Sigmoid colon (tissue), 7 donors: ENCODE measurements around the gene SMARCC1. TPM values are rescaled to one million over a fixed set of nuclear protein-coding genes. Genes with fewer than 3 reads are reported as not detected.

Experiments
- DNase-seq: peaks from one replicate; pipeline ENCODE4 v3.0.0-alpha.2; 2019
- H3K27ac ChIP-seq, 4 donors: fragments of 200-600 bp; sonication (generic); one replicate each; pipeline ENCODE4 v1.5.1; 2016 to 2019; ENCODE audit warnings: mild to moderate bottlenecking in 1 of 4
- H3K27me3 ChIP-seq, 3 donors: fragments of 200-600 bp; sonication (generic); one replicate each; pipeline ENCODE4 v1.5.1; 2019; ENCODE audit warnings: mild to moderate bottlenecking in 1 of 3
- H3K36me3 ChIP-seq, 4 donors: fragments of 200-600 bp; sonication (generic); one replicate each; pipeline ENCODE4 v1.5.1; 2016 to 2019
- H3K4me1 ChIP-seq, 4 donors: fragments of 200-600 bp; sonication (generic); one replicate each; pipeline ENCODE4 v1.5.1; 2017 to 2019
- H3K4me3 ChIP-seq, 4 donors: fragments of 200-600 bp; sonication (generic); one replicate each; pipeline ENCODE4 v1.5.1; 2017 to 2019; ENCODE audit warnings: mild to moderate bottlenecking in 2 of 4, moderate library complexity in 1 of 4
- H3K9me3 ChIP-seq, 4 donors: fragments of 200-600 bp in 3 of 4; sonication (generic) in 3 of 4; one replicate each; pipeline versions ENCODE4 v1.5.1 to v1.6.1; 2013 to 2019
- CTCF ChIP-seq, 4 experiments: fragments of 450-650 bp in 3 of 4; fragments of 200-600 bp in 1 of 4; IDR thresholded peaks; one replicate each; pipeline ENCODE4 v1.5.1; 2016 to 2019; ENCODE audit warnings: antibody characterized with exemption in 4 of 4, mild to moderate bottlenecking in 3 of 4, moderate library complexity in 2 of 4
- EP300 ChIP-seq, 4 donors: sonication (generic); formaldehyde crosslinking; IDR thresholded peaks; one replicate each; pipeline ENCODE4 v1.6.1; 2017; ENCODE audit warnings: antibody characterized with exemption in 4 of 4
- POLR2A ChIP-seq, 2 donors: fragments of 450-650 bp; IDR thresholded peaks; one replicate each; pipeline ENCODE4 v1.6.1; 2016; ENCODE audit warnings: antibody characterized with exemption in 2 of 2, mild to moderate bottlenecking in 2 of 2, moderate library complexity in 2 of 2
- POLR2AphosphoS5 ChIP-seq, 4 donors: sonication (generic); formaldehyde crosslinking; IDR thresholded peaks; one replicate each; pipeline ENCODE4 v1.6.1; 2017; ENCODE audit warnings: antibody characterized with exemption in 4 of 4
- WGBS, 2 donors: extraction: QIAGEN DNeasy Blood & Tissue Kit; methylation state at CpG; one replicate each; pipeline ENCODE4 v1.1.7; 2013; 5-methylcytosine and 5-hydroxymethylcytosine counted together
- intact Hi-C: fragments of 100-400 bp; cut with DNase I; formaldehyde crosslinking; loops from one replicate; pipeline ENCODE4 v1.15.1; 2023
- polyA plus RNA-seq, 3 donors: library from polyadenylated mRNA; stranded (reverse); fragments of 200-250 nt; gene quantifications; one replicate each; pipeline ENCODE4 v1.2.3, GENCODE V29; 2013
- total RNA-seq, 4 donors: library from RNA; depleted of rRNA; stranded (reverse); fragments of >200 nt; gene quantifications; one replicate each; pipeline ENCODE4 v1.1.0, GENCODE V29; 2016
- donor health status: healthy with polysubstance abuse.
- donor health status: Bipolar disorder and iron deficiency.
- donor health status: healthy.

The SMARCC1 gene
- total and polyA plus RNA-seq, 7 donors: 11.1 to 57.3 (median 43.9) TPM

DNA sequence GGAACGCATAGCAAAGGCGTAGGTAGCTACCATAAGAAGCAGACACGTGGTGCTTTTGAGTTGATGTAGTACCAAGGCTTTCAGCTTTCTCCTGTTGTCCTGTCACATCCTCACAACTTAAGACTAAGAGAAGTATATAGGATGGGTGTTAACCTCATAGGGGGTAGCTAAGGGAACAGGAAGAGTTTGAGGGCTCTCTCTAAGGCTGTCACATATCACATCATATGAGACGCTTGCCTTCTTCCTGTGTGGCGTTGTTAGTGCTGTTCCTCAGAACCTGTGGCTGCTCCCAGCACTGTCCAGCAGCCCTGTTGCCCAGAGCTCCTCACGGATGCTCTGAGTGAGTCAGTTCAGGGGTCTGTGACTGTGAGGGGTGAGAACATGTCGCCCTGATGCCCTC lies 35.9 kb upstream of the SMARCC1 start:
- Histone ChIP-seq H3K36me3 (peaks cover 9 to 87% (median 21%) of the 10 kb centered on the region in 4 donors), H3K4me3 (no peak overlapping the region), H3K27me3 (no peaks in the 10 kb centered on the region), H3K9me3 (no peaks in the 10 kb centered on the region), H3K27ac (no peak overlapping the region), H3K4me1 (no peaks in the 10 kb centered on the region)
- WGBS, 2 donors: 95 to 96% methylated on average over 7 of the region's 7 CpGs
- intact Hi-C loops: no loop called here
- no peak for TF ChIP-seq CTCF (IDR thresholded peaks at IDR 0.05)
- TF ChIP-seq POLR2A (IDR thresholded peaks at IDR 0.05): no peak
- no peak for TF ChIP-seq POLR2AphosphoS5 (IDR thresholded peaks at IDR 0.05)
- no peak for DNase-seq

- H3K4me1 ChIP-seq: no peaks in the 10 kb centered on the region
- no peak overlapping the region for H3K27ac ChIP-seq
- intact Hi-C loops: no loop called here
- peaks cover 22 to 91% (median 24%) of the 10 kb centered on the region in 4 donors for H3K36me3 ChIP-seq
- H3K9me3 ChIP-seq: no peaks in the 10 kb centered on the region
- no peaks in the 10 kb centered on the region for H3K27me3 ChIP-seq
- no peak for TF ChIP-seq POLR2AphosphoS5 (IDR thresholded peaks at IDR 0.05)
- TF ChIP-seq CTCF (IDR thresholded peaks at IDR 0.05): no peak
- TF ChIP-seq POLR2A (IDR thresholded peaks at IDR 0.05): no peak
- TF ChIP-seq EP300 (IDR thresholded peaks at IDR 0.05): no peak
- 84 to 85% methylated on average over 8 of the region's 8 CpGs for WGBS, 2 donors
- no peak overlapping the region for H3K4me3 ChIP-seq
- DNase-seq: no peak
These were observed 32.0 kb upstream of the SMARCC1 start for GRCh38 chr3:47813551-47814177.

DNA sequence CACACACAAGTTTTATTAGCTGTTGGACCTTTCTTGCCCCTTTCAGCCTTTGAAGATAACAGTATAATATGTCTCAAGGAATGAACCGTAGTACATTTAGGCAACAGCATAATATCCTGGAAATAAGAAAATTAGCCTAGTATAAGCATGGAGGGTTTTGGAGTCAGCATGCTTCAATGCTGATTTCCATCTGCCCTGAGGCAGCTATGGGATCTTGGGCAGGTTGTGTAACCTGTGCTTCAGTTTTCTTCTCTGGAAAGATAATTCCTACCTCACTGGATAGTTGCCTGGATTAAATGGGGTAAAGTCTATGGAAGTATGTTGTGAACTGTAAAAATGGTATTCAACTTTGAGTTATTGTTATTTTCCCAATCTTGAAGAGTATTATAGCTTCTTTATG lies 22.9 kb upstream of the SMARCC1 start:
- H3K4me1 ChIP-seq: peaks cover 0 to 24% (median 19%) of the 10 kb centered on the region in 4 donors
- no peak for DNase-seq
- H3K36me3 ChIP-seq: peaks cover 0 to 43% (median 11%) of the 10 kb centered on the region in 4 donors
- no peaks in the 10 kb centered on the region for H3K27me3 ChIP-seq
- no peak for TF ChIP-seq CTCF (IDR thresholded peaks at IDR 0.05)
- TF ChIP-seq POLR2AphosphoS5 (IDR thresholded peaks at IDR 0.05): no peak
- no peak for TF ChIP-seq POLR2A (IDR thresholded peaks at IDR 0.05)
- TF ChIP-seq EP300 (IDR thresholded peaks at IDR 0.05): no peak
- no peaks in the 10 kb centered on the region for H3K9me3 ChIP-seq
- no peak overlapping the region for H3K4me3 ChIP-seq
- peak overlapping the region in 2 of 4 donors; percentile 96 to 98 for H3K27ac ChIP-seq
- WGBS, 2 donors: 97% methylated on average over 1 of the region's 1 CpG
- intact Hi-C loops: loop anchor here (5.0 to 10.0 kb wide), 2 partner anchors 292 to 390 kb away; partner anchors contain the start of gene ELP6

DNA sequence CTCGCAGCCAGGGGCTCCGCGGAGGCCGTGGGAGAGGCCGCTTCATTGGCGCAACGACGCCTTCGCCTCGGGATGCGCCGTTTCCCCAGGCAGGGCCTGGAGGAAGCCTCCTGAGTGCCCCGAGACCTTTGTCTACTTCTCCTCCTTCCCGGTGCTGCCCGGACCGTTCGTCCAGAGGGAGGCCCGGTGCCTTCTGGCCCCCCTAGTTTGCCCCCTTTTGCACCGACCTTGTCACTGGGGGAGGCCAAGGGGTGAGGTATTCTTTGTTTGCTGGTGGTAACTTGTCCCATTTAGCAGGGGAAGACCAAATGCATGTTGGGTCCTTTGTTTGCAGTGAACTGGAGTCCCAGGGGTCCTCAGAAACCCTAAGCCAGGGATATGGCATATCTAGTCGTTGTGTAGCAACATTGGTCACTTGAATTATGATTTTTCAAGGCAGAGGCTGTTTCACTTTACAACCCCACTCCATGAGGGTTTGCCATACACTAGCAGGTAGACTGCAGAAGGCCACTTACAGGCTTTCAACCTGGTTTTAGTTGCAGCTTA lies 21.9 kb upstream of the SMARCC1 start:
- TF ChIP-seq CTCF (IDR thresholded peaks at IDR 0.05) (no peak), POLR2AphosphoS5 (IDR thresholded peaks at IDR 0.05) (no peak), EP300 (IDR thresholded peaks at IDR 0.05) (no peak), POLR2A (IDR thresholded peaks at IDR 0.05) (no peak)
- peak overlapping the region; percentile 96 to 98 (median 96) for H3K27ac ChIP-seq
- DNase-seq: no peak
- H3K27me3 ChIP-seq: no peaks in the 10 kb centered on the region
- peak overlapping the region; percentile 57 to 93 (median 82) for H3K4me3 ChIP-seq
- H3K36me3 ChIP-seq: peaks cover 0 to 33% (median 11%) of the 10 kb centered on the region in 4 donors
- peaks cover 0 to 24% (median 19%) of the 10 kb centered on the region in 4 donors for H3K4me1 ChIP-seq
- 0 to 1% methylated on average over 20 of the region's 20 CpGs for WGBS, 2 donors
- H3K9me3 ChIP-seq: no peaks in the 10 kb centered on the region
- intact Hi-C loops: loop anchor here (5.0 to 10.0 kb wide), 2 partner anchors 291 to 389 kb away; partner anchors contain the start of gene ELP6
